HepG2 (cell line): ENCODE measurements around the gene CRAT. TPM values are rescaled to one million over a fixed set of nuclear protein-coding genes. Genes with fewer than 3 reads are reported as not detected.
A peak's percentile ranks its signal among the peaks of the same experiment; 100 is the strongest.

Source experiments
- DR1 ChIP-seq: sonication (generic); formaldehyde crosslinking; IDR thresholded peaks from 2 replicates; pipeline ENCODE4 v1.8.0; 2021; ENCODE audit warnings: mild to moderate bottlenecking, missing genetic modification reagents, inconsistent platforms
- ELF1 ChIP-seq: sonication (generic); formaldehyde crosslinking; IDR thresholded peaks from 2 replicates; pipeline ENCODE4 v1.4.0; 2020; ENCODE audit warnings: missing genetic modification reagents
- ERF ChIP-seq: IDR thresholded peaks from 2 replicates; pipeline ENCODE4 v1.6.1; 2018; ENCODE audit warnings: missing biosample characterization, missing genetic modification reagents
- GLI4 ChIP-seq: sonication (generic); formaldehyde crosslinking; IDR thresholded peaks from 2 replicates; pipeline ENCODE4 v1.5.1; 2020; ENCODE audit warnings: missing genetic modification reagents, mild to moderate bottlenecking, moderate library complexity, borderline replicate concordance
- HOXD1 ChIP-seq: sonication (generic); formaldehyde crosslinking; IDR thresholded peaks from 2 replicates; pipeline ENCODE4 v1.5.0; 2020; ENCODE audit warnings: missing genetic modification reagents
- KLF12 ChIP-seq: sonication (generic); formaldehyde crosslinking; IDR thresholded peaks from 2 replicates; pipeline ENCODE4 v1.4.0; 2020; ENCODE audit warnings: missing genetic modification reagents, borderline replicate concordance
- MXI1 ChIP-seq: IDR thresholded peaks from 3 replicates; pipeline ENCODE4 v1.6.1; 2012; ENCODE audit warnings: low read depth, low read length, inconsistent platforms, borderline replicate concordance
- NCOA2 ChIP-seq: sonication (generic); formaldehyde crosslinking; IDR thresholded peaks from 2 replicates; pipeline ENCODE4 v1.8.0; 2022; ENCODE audit warnings: inconsistent platforms
- PITX1 ChIP-seq: sonication (generic); formaldehyde crosslinking; IDR thresholded peaks from 2 replicates; pipeline ENCODE4 v1.5.1; 2020; ENCODE audit warnings: mild to moderate bottlenecking, missing genetic modification reagents
- SAFB2 ChIP-seq: sonication (generic); formaldehyde crosslinking; IDR thresholded peaks from 2 replicates; pipeline ENCODE4 v1.5.1; 2020; ENCODE audit warnings: missing genetic modification reagents, low read depth, mild to moderate bottlenecking, borderline replicate concordance
- STAG1 ChIP-seq: sonication (generic); formaldehyde crosslinking; IDR thresholded peaks from 2 replicates; pipeline ENCODE4 v1.4.0; 2020; ENCODE audit warnings: missing genetic modification reagents
- ZNF326 ChIP-seq: sonication (generic); formaldehyde crosslinking; IDR thresholded peaks from 2 replicates; pipeline ENCODE4 v1.4.0; 2020; ENCODE audit warnings: missing genetic modification reagents, borderline replicate concordance
- ZNF460 ChIP-seq: sonication (generic); formaldehyde crosslinking; IDR thresholded peaks from 2 replicates; pipeline ENCODE4 v1.5.1; 2020; ENCODE audit warnings: missing genetic modification reagents, mild to moderate bottlenecking, borderline replicate concordance
- ZNF776 ChIP-seq: sonication (generic); formaldehyde crosslinking; IDR thresholded peaks from 2 replicates; pipeline ENCODE4 v1.4.0; 2020; ENCODE audit warnings: mild to moderate bottlenecking, missing genetic modification reagents
- polyA plus RNA-seq, 8 experiments: library from polyadenylated mRNA; depleted of rRNA in 3 of 8; stranded (reverse) in 7 of 8; unstranded in 1 of 8; fragments of >200 nt; fragmentation: Illumina TruSeq in 4 of 8; extraction: Trizol in 4 of 8; gene quantifications; 2 replicates each; pipeline versions ENCODE4 v1.2.1 to v1.2.3, GENCODE V29; 2011 to 2016; ENCODE audit warnings: low read depth in 4 of 8, missing spikeins in 1 of 8, mixed read lengths in 1 of 8; ENCODE audit not compliant: insufficient read depth in 1 of 8
- total RNA-seq, 5 experiments: library from RNA; depleted of rRNA; stranded (reverse); fragments of >200 nt; fragmentation: Illumina TruSeq; extraction: Trizol; gene quantifications; 2 replicates each; pipeline ENCODE4 v1.2.3, GENCODE V29; 2016; ENCODE audit warnings: low read depth in 1 of 5
- TF ChIP-seq, protein P1 (sequence below): IDR thresholded peaks from 2 replicates; pipeline ENCODE4 v1.6.1; 2016; ENCODE audit warnings: mild to moderate bottlenecking
- TF ChIP-seq, protein P2 (sequence below): sonication (generic); formaldehyde crosslinking; IDR thresholded peaks from 2 replicates; pipeline ENCODE4 v1.4.0; 2020; ENCODE audit warnings: missing genetic modification reagents
- TF ChIP-seq, protein P3 (sequence below): sonication (generic); formaldehyde crosslinking; IDR thresholded peaks from 2 replicates; pipeline ENCODE4 v1.8.0; 2022; ENCODE audit warnings: missing genetic modification reagents, mild to moderate bottlenecking, moderate library complexity, borderline replicate concordance
- TF ChIP-seq, protein P4 (sequence below): IDR thresholded peaks from 2 replicates; pipeline ENCODE4 v1.6.1; 2016; ENCODE audit warnings: low read depth, borderline replicate concordance
- TF ChIP-seq, protein P5 (sequence below): sonication (generic); formaldehyde crosslinking; IDR thresholded peaks from 2 replicates; pipeline ENCODE4 v1.8.1; 2023; ENCODE audit warnings: missing genetic modification reagents, mild to moderate bottlenecking, borderline replicate concordance
- TF ChIP-seq, protein P6 (sequence below): sonication (generic); formaldehyde crosslinking; IDR thresholded peaks from 2 replicates; pipeline ENCODE4 v1.5.1; 2020; ENCODE audit warnings: missing genetic modification reagents, mild to moderate bottlenecking, borderline replicate concordance

The CRAT gene
- total and polyA plus RNA-seq, 2 of the 13 experiments (the other 11 are each of a cell fraction or from before 2014, with no cell fraction given), result 26.1 to 26.6 TPM

DNA sequence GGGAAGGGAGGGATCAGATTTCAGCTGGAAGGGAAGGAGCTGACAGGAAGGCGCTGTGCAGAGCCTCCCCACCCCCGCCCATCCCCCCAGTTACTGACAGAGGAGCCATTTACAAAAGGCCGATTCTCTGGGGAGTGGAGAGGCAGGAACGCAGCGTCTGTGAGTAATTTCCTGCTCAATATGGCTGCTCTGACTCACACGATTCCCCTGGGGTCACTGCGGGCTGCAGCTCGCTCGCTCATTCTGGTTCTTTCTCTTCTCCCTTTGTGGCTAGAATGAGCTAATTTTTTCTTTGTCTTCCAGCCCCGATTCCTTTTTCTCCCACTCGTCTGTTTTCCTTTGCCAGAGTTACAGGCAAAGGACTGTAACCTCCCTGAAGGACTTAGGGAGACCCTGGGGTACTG is 29.4 kb upstream of the CRAT start (continued):
- TF ChIP-seq, protein P1, sequence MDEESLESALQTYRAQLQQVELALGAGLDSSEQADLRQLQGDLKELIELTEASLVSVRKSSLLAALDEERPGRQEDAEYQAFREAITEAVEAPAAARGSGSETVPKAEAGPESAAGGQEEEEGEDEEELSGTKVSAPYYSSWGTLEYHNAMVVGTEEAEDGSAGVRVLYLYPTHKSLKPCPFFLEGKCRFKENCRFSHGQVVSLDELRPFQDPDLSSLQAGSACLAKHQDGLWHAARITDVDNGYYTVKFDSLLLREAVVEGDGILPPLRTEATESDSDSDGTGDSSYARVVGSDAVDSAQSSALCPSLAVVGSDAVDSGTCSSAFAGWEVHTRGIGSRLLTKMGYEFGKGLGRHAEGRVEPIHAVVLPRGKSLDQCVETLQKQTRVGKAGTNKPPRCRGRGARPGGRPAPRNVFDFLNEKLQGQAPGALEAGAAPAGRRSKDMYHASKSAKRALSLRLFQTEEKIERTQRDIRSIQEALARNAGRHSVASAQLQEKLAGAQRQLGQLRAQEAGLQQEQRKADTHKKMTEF (CRISPR knock-in tag), result peak; percentile 46; the same call in 1 of the 2 replicates
- TF ChIP-seq, protein P2, sequence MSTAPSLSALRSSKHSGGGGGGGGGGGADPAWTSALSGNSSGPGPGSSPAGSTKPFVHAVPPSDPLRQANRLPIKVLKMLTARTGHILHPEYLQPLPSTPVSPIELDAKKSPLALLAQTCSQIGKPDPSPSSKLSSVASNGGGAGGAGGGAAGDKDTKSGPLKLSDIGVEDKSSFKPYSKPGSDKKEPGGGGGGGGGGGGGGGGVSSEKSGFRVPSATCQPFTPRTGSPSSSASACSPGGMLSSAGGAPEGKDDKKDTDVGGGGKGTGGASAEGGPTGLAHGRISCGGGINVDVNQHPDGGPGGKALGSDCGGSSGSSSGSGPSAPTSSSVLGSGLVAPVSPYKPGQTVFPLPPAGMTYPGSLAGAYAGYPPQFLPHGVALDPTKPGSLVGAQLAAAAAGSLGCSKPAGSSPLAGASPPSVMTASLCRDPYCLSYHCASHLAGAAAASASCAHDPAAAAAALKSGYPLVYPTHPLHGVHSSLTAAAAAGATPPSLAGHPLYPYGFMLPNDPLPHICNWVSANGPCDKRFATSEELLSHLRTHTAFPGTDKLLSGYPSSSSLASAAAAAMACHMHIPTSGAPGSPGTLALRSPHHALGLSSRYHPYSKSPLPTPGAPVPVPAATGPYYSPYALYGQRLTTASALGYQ (CRISPR knock-in tag), result no peak
- TF ChIP-seq ZNF460, result no peak
- TF ChIP-seq ZNF776 (CRISPR knock-in tag), result no peak
- TF ChIP-seq GLI4, result no peak
- TF ChIP-seq, protein P3, sequence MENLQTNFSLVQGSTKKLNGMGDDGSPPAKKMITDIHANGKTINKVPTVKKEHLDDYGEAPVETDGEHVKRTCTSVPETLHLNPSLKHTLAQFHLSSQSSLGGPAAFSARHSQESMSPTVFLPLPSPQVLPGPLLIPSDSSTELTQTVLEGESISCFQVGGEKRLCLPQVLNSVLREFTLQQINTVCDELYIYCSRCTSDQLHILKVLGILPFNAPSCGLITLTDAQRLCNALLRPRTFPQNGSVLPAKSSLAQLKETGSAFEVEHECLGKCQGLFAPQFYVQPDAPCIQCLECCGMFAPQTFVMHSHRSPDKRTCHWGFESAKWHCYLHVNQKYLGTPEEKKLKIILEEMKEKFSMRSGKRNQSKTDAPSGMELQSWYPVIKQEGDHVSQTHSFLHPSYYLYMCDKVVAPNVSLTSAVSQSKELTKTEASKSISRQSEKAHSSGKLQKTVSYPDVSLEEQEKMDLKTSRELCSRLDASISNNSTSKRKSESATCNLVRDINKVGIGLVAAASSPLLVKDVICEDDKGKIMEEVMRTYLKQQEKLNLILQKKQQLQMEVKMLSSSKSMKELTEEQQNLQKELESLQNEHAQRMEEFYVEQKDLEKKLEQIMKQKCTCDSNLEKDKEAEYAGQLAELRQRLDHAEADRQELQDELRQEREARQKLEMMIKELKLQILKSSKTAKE (CRISPR knock-in tag), result no peak
- no peak for TF ChIP-seq SAFB2
- TF ChIP-seq, protein P4, sequence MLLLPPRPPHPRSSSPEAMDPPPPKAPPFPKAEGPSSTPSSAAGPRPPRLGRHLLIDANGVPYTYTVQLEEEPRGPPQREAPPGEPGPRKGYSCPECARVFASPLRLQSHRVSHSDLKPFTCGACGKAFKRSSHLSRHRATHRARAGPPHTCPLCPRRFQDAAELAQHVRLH, result no peak
- TF ChIP-seq, protein P5, sequence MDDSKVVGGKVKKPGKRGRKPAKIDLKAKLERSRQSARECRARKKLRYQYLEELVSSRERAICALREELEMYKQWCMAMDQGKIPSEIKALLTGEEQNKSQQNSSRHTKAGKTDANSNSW, result no peak
- no peak; the same call in 1 of the 2 replicates for TF ChIP-seq NCOA2 (CRISPR knock-in tag)
- TF ChIP-seq MXI1, result peak; percentile 53; the same call in 1 of the 3 replicates
- TF ChIP-seq ERF (CRISPR knock-in tag), result no peak; the same call in 1 of the 2 replicates
- TF ChIP-seq ELF1 (CRISPR knock-in tag), result 0 out of 2 replicates have a peak, but pooled peaks have one; percentile 11
- TF ChIP-seq HOXD1 (CRISPR knock-in tag), result no peak; the same call in 1 of the 2 replicates
- peak; percentile 8; the same call in 1 of the 2 replicates for TF ChIP-seq STAG1 (CRISPR knock-in tag)
- TF ChIP-seq ZNF326 (CRISPR knock-in tag), result no peak
- TF ChIP-seq, protein P6, sequence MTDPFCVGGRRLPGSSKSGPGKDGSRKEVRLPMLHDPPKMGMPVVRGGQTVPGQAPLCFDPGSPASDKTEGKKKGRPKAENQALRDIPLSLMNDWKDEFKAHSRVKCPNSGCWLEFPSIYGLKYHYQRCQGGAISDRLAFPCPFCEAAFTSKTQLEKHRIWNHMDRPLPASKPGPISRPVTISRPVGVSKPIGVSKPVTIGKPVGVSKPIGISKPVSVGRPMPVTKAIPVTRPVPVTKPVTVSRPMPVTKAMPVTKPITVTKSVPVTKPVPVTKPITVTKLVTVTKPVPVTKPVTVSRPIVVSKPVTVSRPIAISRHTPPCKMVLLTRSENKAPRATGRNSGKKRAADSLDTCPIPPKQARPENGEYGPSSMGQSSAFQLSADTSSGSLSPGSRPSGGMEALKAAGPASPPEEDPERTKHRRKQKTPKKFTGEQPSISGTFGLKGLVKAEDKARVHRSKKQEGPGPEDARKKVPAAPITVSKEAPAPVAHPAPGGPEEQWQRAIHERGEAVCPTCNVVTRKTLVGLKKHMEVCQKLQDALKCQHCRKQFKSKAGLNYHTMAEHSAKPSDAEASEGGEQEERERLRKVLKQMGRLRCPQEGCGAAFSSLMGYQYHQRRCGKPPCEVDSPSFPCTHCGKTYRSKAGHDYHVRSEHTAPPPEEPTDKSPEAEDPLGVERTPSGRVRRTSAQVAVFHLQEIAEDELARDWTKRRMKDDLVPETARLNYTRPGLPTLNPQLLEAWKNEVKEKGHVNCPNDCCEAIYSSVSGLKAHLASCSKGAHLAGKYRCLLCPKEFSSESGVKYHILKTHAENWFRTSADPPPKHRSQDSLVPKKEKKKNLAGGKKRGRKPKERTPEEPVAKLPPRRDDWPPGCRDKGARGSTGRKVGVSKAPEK (CRISPR knock-in tag), result 0 out of 2 replicates have a peak, but pooled peaks have one; percentile 15
- 0 out of 2 replicates have a peak, but pooled peaks have one; percentile 8 for TF ChIP-seq PITX1
- TF ChIP-seq KLF12 (CRISPR knock-in tag), result no peak
- no peak for TF ChIP-seq DR1 (CRISPR knock-in tag)
